ENCODE results near the gene WDR47. TPM values are rescaled to one million over a fixed set of nuclear protein-coding genes. Genes with fewer than 3 reads are reported as not detected.

WDR47 gene
- total RNA-seq = 8.4 and 10.6 TPM in 2 replicates

DNA sequence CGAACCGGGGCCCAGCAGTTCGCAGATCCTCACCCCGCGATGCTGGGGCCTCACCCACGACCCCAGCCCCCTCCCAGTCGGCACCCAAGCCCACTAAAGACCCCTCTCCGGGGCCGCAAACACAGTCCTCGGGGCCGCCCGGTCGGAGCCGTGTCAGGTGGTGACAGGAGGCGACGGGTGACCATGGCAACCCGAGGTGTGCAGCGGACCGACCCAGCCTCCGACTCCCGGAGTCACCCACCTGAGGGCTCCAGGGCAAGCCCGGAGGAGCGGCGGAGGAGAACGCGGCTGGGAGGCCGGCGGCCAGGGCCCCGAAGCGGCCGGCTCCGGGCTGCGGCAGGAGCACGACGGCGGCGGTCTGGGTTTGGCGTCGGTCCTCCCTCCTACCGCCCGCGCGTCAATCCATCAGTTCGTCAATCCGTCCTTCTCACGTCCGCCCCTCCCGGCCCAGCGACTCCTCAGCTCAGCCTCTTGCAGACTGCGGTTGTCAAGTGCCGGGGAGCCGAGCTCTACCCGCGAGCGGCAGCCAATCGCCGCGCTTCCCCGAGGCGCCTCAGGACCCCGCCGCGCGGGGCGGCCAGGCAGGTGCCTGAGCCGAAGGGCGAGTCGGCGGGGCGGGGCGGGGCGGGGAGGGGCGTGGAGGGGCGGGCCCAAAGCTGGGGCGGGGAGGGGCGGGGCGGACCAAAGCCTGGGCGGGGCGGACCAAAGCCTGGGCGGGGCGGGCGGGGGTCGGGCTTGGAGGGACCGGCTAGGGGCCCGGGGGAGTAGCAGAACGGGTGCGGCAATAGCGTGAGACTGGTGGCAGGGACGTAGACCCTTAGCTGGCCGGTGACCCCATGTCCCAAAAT is at the start of gene WDR47:
WDR47 (minus strand) TSS at position 482 of the 848 bp plus-strand sequence. CDS start 18,590 bp downstream, outside the sequence.

DNA sequence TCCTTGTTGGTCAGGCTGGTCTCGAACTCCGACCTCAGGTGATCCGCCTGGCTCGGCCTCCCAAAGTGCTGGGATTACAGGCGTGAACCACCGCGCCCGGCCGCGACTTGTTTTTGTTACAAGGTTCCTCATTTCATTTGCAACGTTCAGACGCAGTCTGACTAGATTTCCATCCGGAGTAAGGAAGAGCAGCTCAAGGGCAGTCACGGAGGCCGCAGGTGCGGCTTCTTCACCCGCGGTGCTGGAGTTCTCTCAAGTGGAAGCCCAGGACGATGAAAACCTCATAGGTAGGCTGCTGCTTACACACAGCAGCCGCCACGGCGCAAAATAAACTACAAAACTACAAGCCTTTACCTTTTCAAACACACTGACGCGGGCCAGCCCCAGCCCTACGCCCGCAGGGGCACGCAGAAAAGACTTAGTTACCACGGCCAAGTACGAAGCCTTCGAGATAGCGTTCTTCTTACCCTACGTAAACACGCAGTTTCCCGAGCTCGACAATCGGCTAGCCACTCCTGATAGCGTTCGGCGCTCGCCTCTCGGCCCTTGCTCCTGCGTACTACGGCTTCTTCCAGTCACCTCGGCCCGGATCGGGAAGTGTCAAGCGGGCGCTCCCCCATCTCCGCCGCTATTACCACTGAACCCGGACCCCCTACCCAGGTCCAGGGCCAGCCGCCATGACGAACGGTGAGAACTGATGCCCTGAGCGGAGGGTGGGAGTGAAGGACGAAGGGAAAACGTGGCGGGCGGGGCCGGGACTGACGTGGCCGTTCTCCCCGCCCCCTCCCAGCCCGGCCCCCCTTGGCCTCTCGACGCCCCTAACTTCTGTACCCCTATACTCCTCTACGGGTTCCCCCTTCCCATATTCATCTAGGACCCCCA is 48.5 kb upstream of the WDR47 start, which contains the start of gene TMEM167B:
TMEM167B (plus strand) TSS at position 569 of the 882 bp plus-strand sequence; CDS start at position 678, 109 bp downstream.

DNA sequence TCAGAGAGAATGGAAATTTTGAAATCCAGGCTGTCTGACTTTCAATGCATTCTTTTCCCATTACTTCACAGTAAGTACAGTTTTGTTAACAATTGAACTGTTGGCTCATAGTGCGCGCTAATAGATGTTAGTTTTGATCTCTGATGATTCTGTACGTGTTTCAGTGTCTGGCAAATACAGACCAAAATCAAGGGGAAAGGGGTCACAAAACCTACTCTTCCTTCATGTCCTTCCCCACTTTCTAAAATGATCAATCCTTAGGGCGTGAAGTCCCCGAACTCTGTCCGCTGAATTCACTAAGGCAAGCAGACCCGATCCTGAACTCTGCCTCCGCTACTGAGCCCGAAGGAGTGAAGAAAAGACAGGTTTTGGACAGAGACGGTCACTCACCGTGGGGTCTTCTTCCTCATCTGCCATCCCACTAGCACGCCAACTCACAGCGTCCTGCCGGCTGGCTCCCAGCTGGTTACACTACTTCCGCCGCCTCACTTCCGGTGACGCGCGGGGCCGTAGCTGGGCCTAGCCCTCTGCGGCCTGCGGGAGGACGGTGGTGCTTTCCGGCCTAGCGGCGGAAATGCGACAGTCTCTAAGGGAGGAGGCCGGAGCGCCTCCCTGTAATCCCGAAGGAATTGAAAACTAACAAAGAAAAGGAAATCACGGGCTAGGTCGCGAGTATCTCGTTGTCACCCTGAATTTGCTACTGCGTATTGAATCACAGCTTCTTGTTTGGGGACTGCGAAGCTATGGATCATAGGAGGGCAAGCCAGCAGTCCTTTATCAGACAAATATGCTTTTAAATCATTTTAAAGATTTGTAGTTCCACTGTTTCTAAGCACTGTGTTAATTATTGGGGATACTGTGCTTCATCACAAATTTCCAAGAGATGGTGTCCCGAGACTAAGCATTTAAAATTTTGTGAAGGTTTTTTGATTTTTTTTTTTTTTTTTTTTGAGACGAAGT is 33.9 kb upstream of the WDR47 start, which contains the start of gene TAF13:
TAF13 (minus strand) TSS at position 473 of the 960 bp plus-strand sequence; CDS start at position 417, 56 bp downstream.

DNA sequence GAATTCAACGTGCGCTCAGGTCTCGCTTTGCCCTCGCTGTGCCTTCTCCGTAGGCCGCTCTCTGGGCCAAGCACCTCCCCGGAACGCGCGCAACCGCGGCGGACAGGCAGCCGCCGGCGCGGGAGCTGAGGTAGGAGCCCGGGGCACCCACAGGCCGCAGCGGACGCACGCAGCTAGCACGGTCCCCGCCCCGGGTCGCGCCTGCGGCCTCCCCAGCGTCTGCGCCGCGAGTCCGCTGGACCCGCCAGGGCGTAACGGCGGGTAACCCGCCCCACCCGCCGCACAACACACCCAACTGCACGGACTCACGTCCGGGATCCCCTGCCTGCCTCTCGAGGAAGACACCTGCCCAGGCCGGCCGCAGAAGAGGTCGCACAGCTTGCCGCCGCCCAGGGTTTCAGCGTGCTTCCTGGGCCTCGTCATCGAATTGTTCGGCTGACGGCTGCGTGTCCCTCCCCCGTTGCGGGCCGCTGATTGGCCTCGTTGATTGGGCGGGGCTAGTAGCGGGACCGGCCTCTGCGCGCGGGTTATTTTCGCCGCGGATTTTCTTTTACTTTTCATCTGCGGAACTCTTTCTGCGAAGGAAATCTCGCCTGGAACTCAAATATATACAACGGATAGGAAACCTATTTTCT is 78.7 kb downstream of the WDR47 start, which contains the start of gene CLCC1:
CLCC1 (minus strand) TSS at position 433 of the 635 bp plus-strand sequence. CDS start 13,047 bp downstream, outside the sequence.

Other genes with a start within 250 kb of the WDR47 start
- 1.2 TPM in 1 of 2 replicates, not detected in the other for gene AKNAD1, start 185.0 kb downstream of the WDR47 start, total RNA-seq
- gene GPSM2, start 165.1 kb downstream of the WDR47 start, total RNA-seq = 39.3 and 55.4 TPM in 2 replicates
- gene CLCC1, start 78.6 kb downstream of the WDR47 start, total RNA-seq = 23.1 and 30.0 TPM in 2 replicates
- gene TAF13, start 33.9 kb upstream of the WDR47 start, total RNA-seq = 36.9 and 50.3 TPM in 2 replicates
- gene TMEM167B, start 48.7 kb upstream of the WDR47 start, total RNA-seq = 21.0 and 33.8 TPM in 2 replicates
- 0.18 and 0.29 TPM in 2 replicates for gene ELAPOR1, start 72.0 kb upstream of the WDR47 start, total RNA-seq
- 355 and 398 TPM in 2 replicates for gene SARS1, start 171.8 kb upstream of the WDR47 start, total RNA-seq
- 0.29 and 0.35 TPM in 2 replicates for gene CELSR2, start 207.4 kb upstream of the WDR47 start, total RNA-seq
- 35.4 and 42.1 TPM in 2 replicates for gene PSRC1, start 241.0 kb upstream of the WDR47 start, total RNA-seq

Measured in myometrial cell (primary cell).